ENCODE measurements around the gene SUSD6. TPM values are rescaled to one million over a fixed set of nuclear protein-coding genes. Genes with fewer than 3 reads are reported as not detected.

The SUSD6 gene
- total and polyA plus RNA-seq, 4 donors, result 6.8 to 10.8 (median 7.6) TPM

- 93% methylated on average over 2 of the region's 2 CpGs for WGBS
These were observed 20.1 kb upstream of the SUSD6 start for GRCh38 chr14:69591317-69591716.

GRCh38 chr14:69593018-69593677, 18.2 kb upstream of the SUSD6 start:
- TF ChIP-seq EGR1 (IDR thresholded peaks at IDR 0.05; ENCODE audit: low read depth in 2 of 2) (no peak), FOXA2 (IDR thresholded peaks at IDR 0.05) (no peak), TAF1 (conservative IDR thresholded peaks at IDR 0.05) (no peak), REST (IDR thresholded peaks at IDR 0.05) (no peak), RXRA (IDR thresholded peaks at IDR 0.05) (no peak), NR2F2 (IDR thresholded peaks at IDR 0.05) (no peak), YY1 (IDR thresholded peaks at IDR 0.05) (no peak), FOXA1 (IDR thresholded peaks at IDR 0.05) (no peak), MAX (IDR thresholded peaks at IDR 0.05) (no peak), JUND (IDR thresholded peaks at IDR 0.05) (no peak), ATF3 (IDR thresholded peaks at IDR 0.05) (no peak), SP1 (IDR thresholded peaks at IDR 0.05) (no peak), GABPA (IDR thresholded peaks at IDR 0.05 in 1 of 2, conservative IDR thresholded peaks at IDR 0.05 in 1 of 2) (no peak), HNF4A (conservative IDR thresholded peaks at IDR 0.05) (no peak), RAD21 (IDR thresholded peaks at IDR 0.05) (no peak), CTCF (IDR thresholded peaks at IDR 0.05; ENCODE audit: low read depth, low read length, missing input control) (no peak), ZBTB33 (IDR thresholded peaks at IDR 0.05) (no peak), HNF4G (IDR thresholded peaks at IDR 0.05) (no peak)
- Histone ChIP-seq H3K27ac (ENCODE audit: low read depth in 1 of 2, low read length in 2 of 2) (no peak overlapping the region), H3K27me3 (ENCODE audit: control insufficient read depth in 4 of 4, insufficient read depth in 4 of 4, low read length in 3 of 4) (no peaks in the 10 kb centered on the region), H3K4me1 (ENCODE audit: control insufficient read depth in 4 of 4, insufficient read depth in 4 of 4, low read length in 3 of 4) (no peaks in the 10 kb centered on the region), H3K9ac (ENCODE audit: low read depth in 1 of 2, low read length in 2 of 2) (no peak overlapping the region), H3K4me3 (ENCODE audit: low read depth in 1 of 3, low read length in 3 of 3) (no peak overlapping the region), H3K36me3 (ENCODE audit: control insufficient read depth in 4 of 4, insufficient read depth in 3 of 4, low read depth in 1 of 4, low read length in 3 of 4) (no peaks in the 10 kb centered on the region), H3K9me3 (ENCODE audit: control insufficient read depth in 4 of 4, low read length in 3 of 4) (no peaks in the 10 kb centered on the region)
- WGBS, result 72% methylated on average over 6 of the region's 6 CpGs
- no peak for DNase-seq (ENCODE audit: low spot score)

More at GRCh38 chr14:69591317-69591716, 20.1 kb upstream of the SUSD6 start:
- TF ChIP-seq TAF1 (conservative IDR thresholded peaks at IDR 0.05) (no peak), JUND (IDR thresholded peaks at IDR 0.05) (no peak), MAX (IDR thresholded peaks at IDR 0.05) (no peak)
- no peaks in the 10 kb centered on the region for H3K36me3 ChIP-seq (ENCODE audit: control insufficient read depth in 4 of 4, insufficient read depth in 3 of 4, low read depth in 1 of 4, low read length in 3 of 4)
- DNase-seq (ENCODE audit: low spot score), result no peak
- H3K27me3 ChIP-seq (ENCODE audit: control insufficient read depth in 4 of 4, insufficient read depth in 4 of 4, low read length in 3 of 4), result no peaks in the 10 kb centered on the region
- no peaks in the 10 kb centered on the region for H3K9me3 ChIP-seq (ENCODE audit: control insufficient read depth in 4 of 4, low read length in 3 of 4)
- no peak overlapping the region for H3K4me3 ChIP-seq (ENCODE audit: low read depth in 1 of 3, low read length in 3 of 3)
- H3K27ac ChIP-seq (ENCODE audit: low read depth in 1 of 2, low read length in 2 of 2), result no peak overlapping the region
- H3K9ac ChIP-seq (ENCODE audit: low read depth in 1 of 2, low read length in 2 of 2), result no peak overlapping the region
- peaks cover 0 to 4% (median 0%) of the 10 kb centered on the region in 4 donors for H3K4me1 ChIP-seq (ENCODE audit: control insufficient read depth in 4 of 4, insufficient read depth in 4 of 4, low read length in 3 of 4)

Data from liver (tissue), 9 donors.